Endothelial cell of umbilical vein (primary cell): ENCODE measurements around the gene CEP63. TPM values are rescaled to one million over a fixed set of nuclear protein-coding genes. Genes with fewer than 3 reads are reported as not detected.

Experiments used
- BruUV-seq: library from RNA; stranded (reverse); fragments of 400-500 nt; replicated peaks from 2 replicates; lab custom pipeline; 2021; lab: Mats Ljungman, UMichigan
- CTCF ChIA-PET: fragments of 300-600, 350-600 bp; sonication (Branson Sonifier 250); formaldehyde crosslinking; loops from one replicate; lab custom pipeline; 2021; ENCODE audit warnings: antibody characterized with exemption, inconsistent platforms; lab: Charles Lee
- POLR2A ChIA-PET: fragments of 300-600, 350-600 bp; sonication (Branson Sonifier 250); formaldehyde crosslinking; loops from one replicate; lab custom pipeline; 2021; ENCODE audit warnings: antibody characterized with exemption, inconsistent platforms; lab: Charles Lee
- DNase-seq: peaks from one replicate; pipeline ENCODE4 v3.0.0-alpha.2; 2011; ENCODE audit warnings: low read depth, low spot score
- FAIRE-seq: peaks from 2 replicates; lab custom pipeline; 2011; peaks lifted over from hg19 to GRCh38; lab: Jason Lieb, UNC
- H2AFZ ChIP-seq: 2 replicates; pipeline ENCODE4 v1.6.0; 2012; ENCODE audit warnings: low read depth, low read length, control low read depth, inconsistent platforms
- H3K27ac ChIP-seq: 2 replicates; pipeline ENCODE4 v1.5.1; 2011; ENCODE audit warnings: low read depth, mild to moderate bottlenecking, control low read depth, low read length, moderate library complexity; ENCODE audit not compliant: insufficient read depth
- H3K27me3 ChIP-seq, 2 experiments: 2 replicates each; pipeline versions ENCODE4 v1.6.0 to v1.6.1; 2011; ENCODE audit warnings: low read length in 2 of 2, mixed read lengths in 1 of 2; ENCODE audit not compliant: control insufficient read depth in 2 of 2, insufficient read depth in 2 of 2
- H3K36me3 ChIP-seq, 2 experiments: 2 replicates in 1 of 2; 3 replicates in 1 of 2; pipeline ENCODE4 v1.5.1; 2011; ENCODE audit warnings: low read length in 2 of 2, mild to moderate bottlenecking in 1 of 2, moderate library complexity in 1 of 2; ENCODE audit not compliant: control insufficient read depth in 2 of 2, insufficient read depth in 2 of 2; ENCODE audit errors: extremely low read depth in 1 of 2
- H3K4me1 ChIP-seq: 3 replicates; pipeline ENCODE4 v1.5.1; 2011; ENCODE audit warnings: mild to moderate bottlenecking, low read length; ENCODE audit not compliant: control insufficient read depth, insufficient read depth; ENCODE audit errors: extremely low read depth
- H3K4me2 ChIP-seq: 2 replicates; pipeline ENCODE4 v1.6.1; 2011; ENCODE audit warnings: low read length, control low read depth, mixed read lengths; ENCODE audit not compliant: insufficient read depth
- H3K4me3 ChIP-seq, 3 experiments: fragments of 200-600 bp in 1 of 3; sonication (generic), shearing (Covaris generic) in 1 of 3; replicated peaks in 1 of 3; 2 replicates each; pipeline ENCODE4 v1.5.1; 2011 to 2016; ENCODE audit warnings: control low read depth in 3 of 3, low read length in 3 of 3, mild to moderate bottlenecking in 2 of 3, inconsistent platforms in 1 of 3, low read depth in 1 of 3, moderate library complexity in 1 of 3; ENCODE audit not compliant: insufficient read depth in 1 of 3
- H3K79me2 ChIP-seq: 2 replicates; pipeline ENCODE4 v1.6.0; 2012; ENCODE audit warnings: low read length, inconsistent platforms; ENCODE audit not compliant: control insufficient read depth, insufficient read depth
- H3K9ac ChIP-seq: replicated peaks from 2 replicates; pipeline ENCODE3; 2011; ENCODE audit warnings: low read length, control low read depth; ENCODE audit not compliant: insufficient read depth; ENCODE audit errors: extremely low read depth
- H3K9me1 ChIP-seq: replicated peaks from 3 replicates; pipeline ENCODE4 v1.6.0; 2011; ENCODE audit warnings: mild to moderate bottlenecking, low read length; ENCODE audit not compliant: control insufficient read depth, insufficient read depth; ENCODE audit errors: extremely low read depth
- H3K9me3 ChIP-seq: replicated peaks from 2 replicates; pipeline ENCODE4 v1.5.1; 2012; ENCODE audit warnings: low read length, inconsistent platforms; ENCODE audit not compliant: control insufficient read depth, insufficient read depth
- H4K20me1 ChIP-seq: replicated peaks from 2 replicates; pipeline ENCODE3; 2011; ENCODE audit warnings: mild to moderate bottlenecking, low read length; ENCODE audit not compliant: control insufficient read depth, insufficient read depth; ENCODE audit errors: extremely low read depth
- CTCF ChIP-seq, 2 donors: IDR thresholded peaks; 1 replicate in 1 of 2; 2 replicates in 1 of 2; pipeline ENCODE4 v1.5.1; 2011; ENCODE audit warnings: low read length in 2 of 2, mild to moderate bottlenecking in 2 of 2, moderate library complexity in 2 of 2, control low read depth in 1 of 2, inconsistent platforms in 1 of 2, low read depth in 1 of 2; ENCODE audit not compliant: insufficient read depth in 1 of 2; ENCODE audit errors: extremely low read depth in 1 of 2
- EZH2 ChIP-seq: IDR thresholded peaks from 2 replicates; pipeline ENCODE4 v1.6.1; 2012; ENCODE audit warnings: borderline replicate concordance, low read depth, mild to moderate bottlenecking, moderate library complexity, low read length, inconsistent platforms; ENCODE audit not compliant: severe bottlenecking
- FOS ChIP-seq: IDR thresholded peaks from 2 replicates; pipeline ENCODE4 v1.6.1; 2011; ENCODE audit warnings: mild to moderate bottlenecking, low read length, moderate library complexity, borderline replicate concordance; ENCODE audit not compliant: insufficient read depth
- GATA2 ChIP-seq: IDR thresholded peaks from 2 replicates; pipeline ENCODE4 v1.7.0; 2011; ENCODE audit warnings: low read depth, mild to moderate bottlenecking, moderate library complexity, mixed read lengths, low read length; ENCODE audit not compliant: insufficient read length, insufficient read depth
- JUN ChIP-seq: IDR thresholded peaks from 2 replicates; pipeline ENCODE4 v1.6.1; 2011; ENCODE audit warnings: borderline replicate concordance, low read depth; ENCODE audit not compliant: insufficient read length, insufficient read depth
- MAX ChIP-seq: IDR thresholded peaks from 2 replicates; pipeline ENCODE4 v1.6.1; 2011; ENCODE audit not compliant: insufficient read depth, insufficient read length
- MYC ChIP-seq: IDR thresholded peaks from one replicate; pipeline ENCODE4 v1.6.1; 2011; ENCODE audit warnings: mild to moderate bottlenecking, low read depth, low read length
- POLR2A ChIP-seq: IDR thresholded peaks from 2 replicates; pipeline ENCODE4 v1.6.1; 2012; ENCODE audit warnings: low read depth, mild to moderate bottlenecking, control low read depth, low read length
- POLR2AphosphoS5 ChIP-seq: IDR thresholded peaks from 2 replicates; pipeline ENCODE4 v1.6.1; 2012; ENCODE audit warnings: low read depth, mild to moderate bottlenecking, control low read depth, low read length, moderate library complexity; ENCODE audit not compliant: insufficient read depth
- dilution Hi-C: fragments of 300-500 bp; cut with MboI; formaldehyde crosslinking; loops from one replicate; pipeline ENCODE4 v1.15.0; 2019; ENCODE audit warnings: low sequenced_read_pairs; ENCODE audit not compliant: extremely low pct_ligation_motif_present
- intact Hi-C: fragments of 100-400 bp; cut with micrococcal nuclease; formaldehyde crosslinking; loops from one replicate; pipeline ENCODE4 v1.10.0; 2022
- polyA plus RNA-seq, 4 experiments: library from polyadenylated mRNA; depleted of rRNA in 3 of 4; stranded (reverse) in 3 of 4; unstranded in 1 of 4; fragments of >200 nt; gene quantifications; 2 replicates each; pipeline versions ENCODE4 v1.2.1 to v1.2.3, GENCODE V29; 2011 to 2012; ENCODE audit warnings: missing spikeins in 1 of 4
- total RNA-seq: library from RNA; stranded (reverse); gene quantifications from 2 replicates; pipeline ENCODE4 v1.2.3, GENCODE V29; 2021

CEP63 gene
- total and polyA plus RNA-seq, 2 donors (not counting 3 experiments of a cell fraction or from before 2014, with no cell fraction given), result 5.7 to 29.4 TPM

DNA sequence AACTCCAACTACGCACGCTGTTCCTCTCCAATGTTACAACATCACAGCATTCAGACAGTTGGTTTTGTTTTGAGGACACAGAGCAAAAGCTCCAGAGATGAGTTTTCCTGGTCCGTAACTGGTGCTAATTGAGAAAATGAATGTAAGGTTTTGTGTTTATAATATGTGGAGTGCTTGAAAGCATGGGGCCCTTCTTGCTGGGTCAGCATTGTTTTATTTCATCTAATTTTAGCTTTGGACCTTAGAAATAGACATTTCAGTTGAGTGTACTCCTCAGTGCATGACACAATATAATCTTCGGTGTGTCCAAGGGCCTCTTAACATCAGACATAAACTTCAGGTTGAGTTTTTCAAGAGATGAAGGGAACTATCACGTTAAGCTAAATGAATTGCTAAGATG, 37.2 kb upstream of the CEP63 start:
- H3K4me2 ChIP-seq, result no peak overlapping the region

More for the DNA sequence above, 37.2 kb upstream of the CEP63 start:
- H3K79me2 ChIP-seq, result no peaks in the 10 kb centered on the region
- no peak overlapping the region for H3K9ac ChIP-seq
- DNase-seq (no peak), FAIRE-seq (no peak)
- BruUV-seq, result no TSS peak
- no peak overlapping the region for H3K27ac ChIP-seq
- peaks cover 23% of the 10 kb centered on the region for H3K4me1 ChIP-seq
- H3K27me3 ChIP-seq, result peaks cover 0 to 3% of the 10 kb centered on the region in 2 experiments
- intact Hi-C loops, result loop anchor here (1.0 kb wide), 1 partner anchor 140 kb away; no protein-coding TSS in a partner anchor
- no peaks in the 10 kb centered on the region for H3K36me3 ChIP-seq
- no peak overlapping the region for H2AFZ ChIP-seq
- CTCF ChIA-PET, result interaction anchor here (0.9 to 1.9 kb wide), 3 partner anchors 21 to 141 kb away, joined by 3 to 8 read pairs (median 5); no protein-coding TSS in a partner anchor
- TF ChIP-seq MYC (no peak), POLR2AphosphoS5 (no peak), EZH2 (no peak), FOS (no peak), POLR2A (no peak), JUN (no peak), MAX (no peak), CTCF (IDR thresholded peaks at IDR 0.05; ENCODE audit: extremely low read depth in 1 of 2, insufficient read depth in 1 of 2, low read depth in 1 of 2, low read length in 2 of 2) (no peak), GATA2 (no peak)
- POLR2A ChIA-PET, result no interaction called here
- H4K20me1 ChIP-seq, result no peaks in the 10 kb centered on the region
- no peak overlapping the region for H3K4me3 ChIP-seq
- no peaks in the 10 kb centered on the region for H3K9me3 ChIP-seq
- dilution Hi-C loops, result no loop called here
- H3K9me1 ChIP-seq, result no peaks in the 10 kb centered on the region
